Activated B cell treated with CpG ODN at 0.5 μM for 24 hours (primary cell): ENCODE results near the gene PPIL4. TPM values are rescaled to one million over a fixed set of nuclear protein-coding genes. Genes with fewer than 3 reads are reported as not detected.

ENCODE experiments used
- ATAC-seq: fragments of 200-7000 bp; cut with Tn5 transposase; one replicate; pipeline ENCODE4 v1.10.0; 2021; ENCODE audit warnings: low read depth, mild to moderate bottlenecking, moderate library complexity
- CTCF ChIA-PET: fragments of 350-600 bp; sonication (Branson Sonifier 250); formaldehyde crosslinking; loops from one replicate; lab custom pipeline; 2021; ENCODE audit warnings: antibody characterized with exemption; lab: Charles Lee
- POLR2A ChIA-PET: fragments of 350-600 bp; sonication (Branson Sonifier 250); formaldehyde crosslinking; loops from one replicate; lab custom pipeline; 2021; ENCODE audit warnings: antibody characterized with exemption; lab: Charles Lee
- DNase-seq: peaks from one replicate; pipeline ENCODE4 v3.0.0; 2022
- H3K27ac Mint-ChIP-seq: one replicate; pipeline ENCODE4 v1.8.0; 2020; ENCODE audit warnings: mixed read lengths
- H3K27me3 Mint-ChIP-seq: one replicate; pipeline ENCODE4 v1.8.0; 2021; ENCODE audit warnings: mixed read lengths
- H3K36me3 Mint-ChIP-seq: one replicate; pipeline ENCODE4 v1.8.0; 2021; ENCODE audit warnings: low read depth, mixed read lengths
- H3K4me1 Mint-ChIP-seq: one replicate; pipeline ENCODE4 v1.8.0; 2021; ENCODE audit warnings: mixed read lengths
- H3K4me3 Mint-ChIP-seq: one replicate; pipeline ENCODE4 v1.8.0; 2020; ENCODE audit warnings: mild to moderate bottlenecking, mixed read lengths
- H3K9me3 Mint-ChIP-seq: one replicate; pipeline ENCODE4 v1.8.0; 2020; ENCODE audit warnings: mixed read lengths
- CTCF ChIP-seq: fragments of 200-600 bp; IDR thresholded peaks from one replicate; pipeline ENCODE4 v1.8.0; 2022; ENCODE audit warnings: antibody characterized with exemption, mild to moderate bottlenecking
- intact Hi-C: fragments of 100-400 bp; cut with micrococcal nuclease; formaldehyde crosslinking; loops from one replicate; pipeline ENCODE4 v1.15.1; 2024
- total RNA-seq: library from RNA; stranded (reverse); gene quantifications from 2 replicates; pipeline ENCODE4 v1.2.3, GENCODE V29; 2022

Gene PPIL4
- total RNA-seq, 1 donor from 2014 or later, result 24.0 TPM

DNA sequence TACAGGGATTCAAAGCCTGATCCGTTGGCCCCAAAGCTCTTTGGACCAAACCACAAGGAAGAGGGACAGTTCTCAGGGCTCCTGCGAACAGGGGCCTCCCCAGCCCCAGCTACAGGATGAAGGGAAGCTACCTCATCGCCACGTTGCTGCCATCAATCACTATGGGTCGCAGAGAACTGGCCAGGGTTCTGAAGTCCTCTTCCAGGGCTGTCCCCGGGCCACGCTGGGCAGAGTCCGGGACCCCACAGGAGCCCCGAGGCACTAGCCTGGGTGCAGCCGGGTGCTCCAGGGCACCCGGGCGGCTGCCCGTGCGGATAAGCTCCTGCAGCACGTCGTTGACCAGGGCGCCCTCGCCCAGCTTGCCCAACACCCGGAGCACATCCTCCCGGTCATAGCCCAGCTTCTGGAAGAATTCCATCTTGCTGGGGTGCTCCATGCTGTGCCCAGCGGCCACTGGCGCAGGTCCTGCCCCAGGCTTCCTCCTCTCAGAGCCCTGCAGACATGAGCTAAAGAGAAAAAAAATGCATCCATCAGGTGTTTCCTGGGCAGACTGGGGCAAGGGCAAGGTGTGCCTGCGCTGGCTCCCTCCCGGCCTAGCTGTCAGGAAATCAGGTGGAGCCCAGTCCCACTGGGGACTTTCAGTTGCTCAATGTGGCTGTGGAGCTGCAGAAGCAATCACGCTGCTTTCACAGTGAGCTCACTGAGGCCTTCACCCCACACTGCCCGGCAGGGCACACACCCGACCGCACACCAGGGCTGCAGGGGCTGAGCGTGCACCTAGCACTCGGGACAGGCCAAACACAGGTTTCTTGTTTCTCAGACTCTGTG is 71.5 kb downstream of the PPIL4 start:
- no peak for TF ChIP-seq CTCF
- H3K36me3 Mint-ChIP-seq, result peaks cover 78% of the 10 kb centered on the region
- intact Hi-C loops, result no loop called here
- ChIA-PET POLR2A (interaction anchor here (0.5 to 3.2 kb wide), 9 partner anchors 9 to 408 kb away, joined by 3 to 52 read pairs (median 4); no protein-coding TSS in a partner anchor), CTCF (interaction anchor here (0.9 to 3.3 kb wide), 5 partner anchors 13 to 392 kb away, joined by 3 to 24 read pairs (median 3); no protein-coding TSS in a partner anchor)
- peaks cover 92% of the 10 kb centered on the region for H3K4me1 Mint-ChIP-seq
- no peaks in the 10 kb centered on the region for H3K27me3 Mint-ChIP-seq
- H3K4me3 Mint-ChIP-seq, result peak overlapping the region; percentile 81
- no peaks in the 10 kb centered on the region for H3K9me3 Mint-ChIP-seq
- no peak for DNase-seq
- H3K27ac Mint-ChIP-seq, result peak overlapping the region; percentile 91
- ATAC-seq, result peak; percentile 18

GRCh38 chr6:149473080-149474052 is 72.5 kb downstream of the PPIL4 start:
- H3K27me3 Mint-ChIP-seq, result no peaks in the 10 kb centered on the region
- ChIA-PET POLR2A (interaction anchor here (0.5 to 3.2 kb wide), 12 partner anchors 10 to 407 kb away, joined by 3 to 52 read pairs (median 6); no protein-coding TSS in a partner anchor), CTCF (interaction anchor here (0.6 to 3.3 kb wide), 8 partner anchors 14 to 391 kb away, joined by 3 to 24 read pairs (median 3); no protein-coding TSS in a partner anchor)
- peaks cover 76% of the 10 kb centered on the region for H3K36me3 Mint-ChIP-seq
- no peak for TF ChIP-seq CTCF
- DNase-seq (peak; percentile 44), ATAC-seq (peak; percentile 31)
- H3K4me1 Mint-ChIP-seq, result peaks cover 93% of the 10 kb centered on the region
- no peaks in the 10 kb centered on the region for H3K9me3 Mint-ChIP-seq
- peak overlapping the region; percentile 91 for H3K27ac Mint-ChIP-seq
- intact Hi-C loops, result loop anchor here (1.0 kb wide), 1 partner anchor 44 kb away; no protein-coding TSS in a partner anchor
- H3K4me3 Mint-ChIP-seq, result peak overlapping the region; percentile 81

GRCh38 chr6:149472241-149472640 is 73.6 kb downstream of the PPIL4 start:
- ATAC-seq (no peak), DNase-seq (no peak)

DNA sequence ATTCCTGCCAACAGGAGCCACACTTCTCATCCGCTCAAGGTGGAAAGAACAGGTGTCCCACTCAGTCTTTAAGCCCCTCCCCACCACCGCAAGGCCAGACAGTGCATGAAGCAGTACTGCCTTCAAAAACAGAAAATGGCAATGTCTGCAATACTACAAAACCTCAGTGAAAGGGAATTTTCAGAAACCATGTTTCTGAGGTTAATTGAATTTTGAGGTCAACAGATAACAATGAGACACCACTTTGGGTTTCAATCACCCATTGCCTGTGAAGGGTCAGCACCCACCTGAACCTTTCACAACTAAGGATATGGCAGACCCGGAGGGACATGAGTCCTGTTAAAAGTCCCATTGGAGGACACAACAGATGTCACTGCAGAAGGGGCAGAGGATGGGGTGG is 74.0 kb downstream of the PPIL4 start:
- POLR2A ChIA-PET, result no interaction called here

More at GRCh38 chr6:149472241-149472640, 73.6 kb downstream of the PPIL4 start:
- peak overlapping the region; percentile 91 for H3K27ac Mint-ChIP-seq
- peak overlapping the region; percentile 81 for H3K4me3 Mint-ChIP-seq
- H3K27me3 Mint-ChIP-seq, result no peaks in the 10 kb centered on the region
- no peaks in the 10 kb centered on the region for H3K9me3 Mint-ChIP-seq
- ChIA-PET CTCF (interaction anchor here (0.7 to 3.3 kb wide), 4 partner anchors 22 to 45 kb away, joined by 3 to 24 read pairs (median 4); no protein-coding TSS in a partner anchor), POLR2A (interaction anchor here (0.6 to 3.2 kb wide), 6 partner anchors 9 to 357 kb away, joined by 3 to 52 read pairs (median 8); no protein-coding TSS in a partner anchor)
- H3K4me1 Mint-ChIP-seq, result peaks cover 94% of the 10 kb centered on the region
- TF ChIP-seq CTCF, result no peak
- intact Hi-C loops, result no loop called here
- H3K36me3 Mint-ChIP-seq, result peaks cover 74% of the 10 kb centered on the region

More for the DNA sequence above, 74.0 kb downstream of the PPIL4 start:
- peak overlapping the region; percentile 91 for H3K27ac Mint-ChIP-seq
- H3K4me3 Mint-ChIP-seq, result peak overlapping the region; percentile 81
- ATAC-seq (no peak), DNase-seq (no peak)
- TF ChIP-seq CTCF, result no peak
- H3K36me3 Mint-ChIP-seq, result peaks cover 72% of the 10 kb centered on the region
- intact Hi-C loops, result no loop called here
- CTCF ChIA-PET, result interaction anchor here (0.7 to 1.3 kb wide), 2 partner anchors 39 to 45 kb away, joined by 3 to 4 read pairs; no protein-coding TSS in a partner anchor
- H3K27me3 Mint-ChIP-seq, result no peaks in the 10 kb centered on the region
- no peaks in the 10 kb centered on the region for H3K9me3 Mint-ChIP-seq
- H3K4me1 Mint-ChIP-seq, result peaks cover 94% of the 10 kb centered on the region
